ENCODE data around the gene SNRNP25.
A peak's percentile ranks its signal among the peaks of the same experiment; 100 is the strongest.

- peak; percentile 97 to 100 for TF ChIP-seq CTCF (IDR thresholded peaks at IDR 0.05)
- TF ChIP-seq POLR2AphosphoS5 (IDR thresholded peaks at IDR 0.05), result peak in 1 of 3 donors; percentile 86
Observed at GRCh38 chr16:96935-97381, 43.3 kb downstream of the SNRNP25 start.
